ENCODE measurements around the gene TMSB4X.
"Not testable (repeated sequence)": the region's sequence is repeated elsewhere in the genome, so short reads cannot be mapped to it uniquely, and the experiment has no call there.

TMSB4X gene

GRCh38 chrX:12997906-12998687 lies 23.2 kb downstream of the TMSB4X start:
- no peak for DNase-seq (ENCODE audit: low spot score)

GRCh38 chrX:12999422-12999821 lies 24.5 kb downstream of the TMSB4X start:
- no peak for DNase-seq (ENCODE audit: low spot score)

- no peak for DNase-seq (ENCODE audit: low spot score)
These were observed 25.4 kb downstream of the TMSB4X start for GRCh38 chrX:13000301-13000811.

DNA sequence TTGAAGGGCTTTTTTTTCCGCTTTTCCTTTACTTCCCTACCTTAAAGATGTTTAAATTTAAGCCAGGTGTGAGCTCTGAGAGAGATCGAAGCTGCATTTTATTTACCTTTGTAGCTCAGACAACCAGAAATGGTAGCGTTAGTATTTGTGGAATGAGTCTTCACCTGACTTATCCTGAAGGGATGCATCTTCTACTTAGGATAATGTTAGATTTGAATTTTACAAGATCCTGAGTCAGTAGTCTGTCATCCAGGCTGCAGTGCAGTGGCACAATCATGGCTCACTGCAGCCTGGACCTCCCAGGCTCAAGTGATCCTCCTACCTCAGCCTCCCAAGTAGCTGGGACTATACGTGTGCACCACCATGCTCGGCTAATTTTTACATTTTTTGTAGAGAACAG lies 26.2 kb downstream of the TMSB4X start:
- no peak for DNase-seq (ENCODE audit: low spot score)

- no peak for DNase-seq (ENCODE audit: low spot score)
These were observed 27.2 kb downstream of the TMSB4X start for GRCh38 chrX:13001961-13002671.

GRCh38 chrX:13005661-13006473 lies 31.0 kb downstream of the TMSB4X start:
- DNase-seq (ENCODE audit: low spot score), result no peak

DNA sequence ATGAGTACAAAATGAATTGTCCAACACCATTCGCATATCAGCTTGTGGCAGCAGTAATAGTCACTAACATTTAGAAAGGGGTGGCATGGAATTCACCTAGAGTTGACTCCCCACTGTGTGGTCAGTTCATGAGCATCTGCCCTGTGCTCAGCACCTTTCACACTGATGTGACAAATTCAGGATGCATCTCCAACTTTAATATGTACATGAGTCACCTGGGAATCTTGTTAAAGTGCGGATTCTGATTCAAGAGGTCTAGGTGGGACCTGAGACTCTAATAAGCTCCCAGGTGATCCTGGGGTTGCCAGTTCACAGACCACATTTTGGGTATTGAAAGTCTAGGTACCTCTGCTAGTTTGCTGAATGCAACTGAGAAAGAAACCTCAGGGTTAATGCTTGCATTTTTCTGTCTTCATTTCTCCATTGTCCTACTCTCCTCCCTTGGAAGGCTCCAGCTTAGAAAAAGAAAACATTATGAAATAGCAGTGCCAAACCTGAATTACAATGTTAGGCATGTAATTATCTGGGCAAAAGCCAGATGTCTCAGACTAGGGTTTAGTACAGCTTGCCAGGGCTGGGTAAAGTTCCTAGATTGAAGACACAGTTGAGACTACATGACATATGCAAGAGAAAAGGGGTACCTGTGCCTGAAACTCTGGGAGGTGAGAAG lies 32.7 kb downstream of the TMSB4X start:
- DNase-seq (ENCODE audit: low spot score), result no peak

DNA sequence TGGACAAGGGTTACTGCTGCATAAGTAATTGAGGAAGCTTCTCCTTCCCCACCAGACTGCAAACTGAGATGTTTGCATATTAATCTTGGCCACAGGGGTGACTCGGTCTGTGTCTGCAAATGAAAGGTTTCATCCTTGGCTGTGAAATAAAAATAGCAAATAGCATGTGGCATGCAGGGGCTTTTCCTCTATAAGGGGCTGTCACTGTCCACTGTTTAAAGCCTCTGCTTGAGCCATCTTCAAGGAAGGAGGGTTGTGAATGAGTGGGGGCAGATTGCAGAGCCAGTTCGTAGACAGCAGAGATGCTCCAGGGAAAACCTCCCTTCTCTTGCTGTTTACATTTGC lies 33.3 kb downstream of the TMSB4X start:
- DNase-seq (ENCODE audit: low spot score), result no peak

DNA sequence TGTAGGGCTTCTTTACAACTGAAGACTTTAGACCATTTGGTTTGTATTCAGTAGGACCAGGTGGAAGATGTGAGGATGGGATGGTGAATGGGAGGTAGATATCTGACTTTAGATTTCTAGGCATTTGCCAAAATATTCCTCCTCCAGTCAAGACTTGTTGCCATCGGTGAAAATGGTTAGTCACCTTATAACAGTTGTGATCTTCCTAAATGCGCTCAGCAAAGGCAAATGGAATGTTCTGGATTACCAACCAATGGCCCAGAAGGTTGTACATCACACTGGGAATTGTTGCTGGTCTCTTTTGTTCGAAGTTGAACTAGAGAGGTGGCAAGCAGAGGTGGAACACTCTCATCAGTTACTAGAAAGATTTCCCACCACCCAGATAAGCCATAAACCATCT lies 33.9 kb downstream of the TMSB4X start:
- no peak for DNase-seq (ENCODE audit: low spot score)

- DNase-seq (ENCODE audit: low spot score), result no peak
These were observed 34.4 kb downstream of the TMSB4X start for GRCh38 chrX:13009273-13009672.

DNA sequence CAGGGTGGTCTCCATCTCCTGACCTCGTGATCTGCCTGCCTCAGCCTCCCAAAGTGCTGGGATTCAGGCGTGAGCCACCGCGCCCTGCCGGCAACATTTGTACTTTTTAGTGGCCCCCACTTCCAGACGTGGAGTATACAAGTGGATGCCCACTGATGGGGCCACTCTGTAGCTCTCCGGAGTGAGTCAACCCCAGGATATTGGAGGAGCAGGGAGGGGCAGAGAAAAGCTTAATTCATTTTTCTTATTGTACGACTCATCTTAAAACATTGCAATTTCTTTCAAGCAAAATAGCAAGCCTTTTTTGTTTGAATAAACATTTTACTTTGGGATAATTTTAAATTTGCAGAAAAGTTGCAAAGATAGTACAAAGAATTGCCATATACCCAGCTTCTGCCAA lies 34.9 kb downstream of the TMSB4X start:
- no peak for DNase-seq (ENCODE audit: low spot score)

DNA sequence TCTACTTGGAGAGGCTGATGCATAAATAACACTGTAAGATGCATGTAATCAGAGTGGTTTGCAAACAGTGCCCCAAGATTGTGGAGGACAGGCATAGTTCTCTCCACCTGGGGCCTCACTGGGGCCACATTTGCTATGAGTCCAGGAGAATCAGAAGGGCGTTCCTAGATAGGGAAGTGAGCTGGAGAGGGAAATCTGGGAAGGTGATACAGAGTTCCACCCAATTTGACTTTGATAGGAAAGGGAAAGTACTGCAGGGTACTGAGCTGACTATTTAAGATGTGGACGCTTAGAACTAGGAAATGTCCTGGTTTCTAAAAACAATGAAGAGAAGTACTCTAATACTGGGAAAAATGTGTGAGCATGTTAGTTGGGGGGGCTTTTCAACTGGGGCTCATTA lies 35.6 kb downstream of the TMSB4X start:
- DNase-seq (ENCODE audit: low spot score), result no peak

DNA sequence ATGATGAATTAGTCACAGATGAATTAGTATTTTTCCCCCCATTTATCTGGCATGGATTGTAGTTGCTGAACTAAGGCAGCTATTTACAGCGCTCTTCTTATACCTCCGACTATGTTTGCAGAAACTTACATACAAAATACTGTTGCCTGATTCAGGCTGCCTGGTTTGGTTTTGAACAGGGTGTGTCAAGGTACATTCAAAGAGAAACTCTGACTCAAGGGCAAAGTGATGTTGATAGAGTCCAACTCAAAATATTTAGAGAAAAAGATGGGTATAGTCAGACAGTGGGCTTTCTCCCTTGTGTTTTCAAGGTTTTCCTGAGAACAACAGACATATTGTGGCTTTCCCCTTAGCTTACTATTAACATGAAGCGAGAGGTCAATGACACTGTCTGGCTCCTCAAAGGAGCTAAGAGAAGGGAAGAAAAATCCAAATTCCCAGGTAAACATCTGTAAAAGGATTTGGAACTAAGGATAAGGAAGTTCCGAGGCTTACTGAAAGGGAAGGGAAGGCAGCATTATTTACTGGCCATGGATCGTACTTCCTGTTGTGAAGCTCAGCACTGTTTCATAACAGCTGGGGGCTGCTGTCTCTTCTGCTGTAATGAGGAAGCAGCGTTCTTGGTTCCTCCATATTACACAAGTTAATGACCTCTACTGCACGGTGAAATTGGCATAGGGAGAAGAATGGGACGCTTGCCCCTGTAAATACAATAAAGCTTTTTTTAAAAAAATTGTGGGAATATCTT lies 38.6 kb downstream of the TMSB4X start:
- no peak for DNase-seq (ENCODE audit: low spot score)

GRCh38 chrX:13014111-13015096 lies 39.5 kb downstream of the TMSB4X start:
- no peak for DNase-seq (ENCODE audit: low spot score)

- no peak for DNase-seq (ENCODE audit: low spot score)
These were observed 40.8 kb downstream of the TMSB4X start for GRCh38 chrX:13015536-13016236.

- not testable (repeated sequence) for DNase-seq (ENCODE audit: low spot score)
These were observed 41.8 kb downstream of the TMSB4X start for GRCh38 chrX:13016731-13017130.

DNA sequence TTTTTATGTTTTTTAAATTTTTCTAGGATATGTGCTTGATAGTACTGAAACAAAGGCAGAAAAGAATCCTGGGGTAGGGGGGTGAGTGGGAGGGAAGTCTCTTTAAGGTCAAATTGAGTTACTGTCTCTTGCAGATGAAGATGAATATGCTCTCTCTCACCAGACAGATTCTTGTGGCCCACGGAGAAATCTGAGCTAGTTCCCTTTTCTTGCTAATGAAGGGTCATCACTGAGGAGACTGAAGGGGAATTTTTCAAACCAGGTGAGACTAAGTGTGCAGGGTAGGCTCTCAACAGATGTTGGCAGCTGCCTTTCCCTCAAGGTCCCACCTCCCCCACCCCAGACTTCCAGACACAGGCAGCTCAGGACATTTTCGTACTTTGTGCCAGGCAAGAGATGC lies 48.0 kb downstream of the TMSB4X start:
- no peak for DNase-seq (ENCODE audit: low spot score)

DNA sequence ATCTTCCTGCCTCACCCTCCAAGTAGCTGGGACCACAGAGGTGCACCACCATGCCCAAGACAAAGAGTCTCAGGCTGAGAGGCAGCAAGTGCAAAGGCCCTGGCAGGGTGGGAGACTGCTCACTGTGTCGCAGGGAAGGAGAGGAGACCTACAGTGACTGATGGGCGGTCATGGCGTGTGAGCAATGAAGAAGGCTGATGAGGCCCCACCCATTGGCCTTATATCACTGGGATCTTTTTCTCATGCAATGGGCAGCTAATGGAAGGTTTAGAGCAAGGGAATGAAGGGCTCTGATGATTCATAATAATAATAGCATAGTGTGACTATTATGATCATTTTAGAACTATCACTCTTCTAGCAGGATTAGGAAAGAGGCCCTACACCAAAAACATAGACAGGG lies 48.7 kb downstream of the TMSB4X start:
- no peak for DNase-seq (ENCODE audit: low spot score)

DNA sequence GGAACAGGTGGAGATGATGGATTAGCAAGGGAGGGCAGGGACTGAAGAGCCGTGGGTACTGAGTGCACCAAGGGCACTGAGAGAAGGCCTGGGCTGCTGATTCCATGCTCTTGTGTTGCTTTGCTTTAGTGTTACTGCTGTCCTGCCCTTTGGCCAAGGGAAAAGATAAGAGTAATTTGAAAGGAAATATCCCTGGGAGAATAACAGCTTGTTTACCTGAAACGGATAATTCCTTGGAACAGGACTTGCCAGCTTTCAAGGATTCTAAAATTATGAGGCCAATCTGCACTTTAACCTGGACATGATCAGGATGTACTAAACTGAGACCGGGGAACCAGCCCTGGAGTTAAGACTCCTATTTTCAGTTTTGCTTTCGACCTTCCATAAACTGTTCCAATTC lies 49.1 kb downstream of the TMSB4X start:
- no peak for DNase-seq (ENCODE audit: low spot score)

DNA sequence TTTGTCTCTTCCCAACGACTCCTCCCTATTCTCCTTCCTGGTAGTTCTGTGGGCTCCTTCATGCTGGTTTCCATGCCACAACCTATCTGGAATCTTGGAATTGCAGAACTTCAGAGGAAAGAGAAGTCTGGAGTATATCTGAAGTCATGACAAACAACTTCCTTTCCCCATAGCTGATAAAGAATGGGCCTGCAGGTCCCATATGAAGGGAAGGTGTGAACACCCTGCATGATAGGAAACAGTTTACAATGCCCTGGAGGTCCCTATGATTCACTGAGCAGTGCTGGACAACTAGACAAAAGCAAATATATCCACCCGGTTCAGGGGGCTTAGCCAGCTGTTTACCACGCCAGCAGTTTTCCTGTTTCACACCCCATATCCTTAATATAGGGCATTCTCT lies 50.1 kb downstream of the TMSB4X start:
- DNase-seq (ENCODE audit: low spot score), result no peak
